ENCODE measurements around the gene SRGAP3.
"Not testable (repeated sequence)": the region's sequence is repeated elsewhere in the genome, so short reads cannot be mapped to it uniquely, and the experiment has no call there.

Gene SRGAP3

DNA sequence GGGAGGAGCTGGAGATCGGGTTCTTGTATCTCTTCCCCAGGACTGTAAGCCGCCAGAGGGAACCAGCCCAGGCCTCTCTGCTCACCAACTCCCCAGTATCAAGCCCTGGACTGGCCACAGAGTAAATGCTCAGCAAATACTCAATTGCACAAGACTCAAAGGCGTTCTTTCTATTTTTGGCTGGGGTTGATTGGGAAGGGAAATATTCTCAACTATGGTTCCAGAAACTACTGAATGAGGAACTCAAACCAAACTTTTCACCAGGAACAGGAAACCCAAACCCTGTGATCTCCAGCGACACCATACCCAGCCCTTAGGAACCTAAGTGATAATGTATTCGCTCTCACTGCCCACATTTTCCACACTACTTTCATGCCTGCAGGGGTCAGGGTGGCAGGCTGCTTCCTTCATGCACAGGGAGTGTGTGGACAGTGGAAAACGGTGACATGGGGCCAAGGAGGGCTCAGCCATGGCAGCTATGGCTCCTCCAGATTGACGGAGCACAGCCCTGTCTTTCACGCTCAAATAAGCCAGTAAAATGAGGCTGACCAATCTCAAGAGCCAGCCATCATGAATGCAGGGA, 161.5 kb downstream of the SRGAP3 start:
- no peak for DNase-seq (ENCODE audit: low read depth, low spot score)

DNA sequence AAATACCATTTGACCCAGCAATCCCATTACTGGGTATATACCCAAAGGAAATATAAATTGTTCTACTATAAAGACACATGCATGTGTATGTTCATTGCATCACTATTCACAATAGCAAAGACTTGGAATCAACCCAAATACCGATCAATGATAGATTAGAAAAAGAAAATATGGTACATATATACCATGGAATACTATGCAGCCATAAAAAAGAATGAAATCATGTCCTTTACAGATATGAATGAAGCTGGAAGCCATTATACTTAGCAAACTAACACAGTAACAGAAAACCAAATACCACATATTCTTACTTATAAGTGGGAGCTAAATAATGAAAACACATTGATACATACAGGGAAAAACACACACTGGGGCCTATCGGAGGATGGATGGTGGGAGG, 164.0 kb downstream of the SRGAP3 start:
- DNase-seq (ENCODE audit: low read depth, low spot score): not testable (repeated sequence)

GRCh38 chr3:9081184-9081818, 168.1 kb downstream of the SRGAP3 start:
- no peak for DNase-seq (ENCODE audit: low read depth, low spot score)

- DNase-seq (ENCODE audit: low read depth, low spot score): no peak
Observed at GRCh38 chr3:9080163-9080562, 169.3 kb downstream of the SRGAP3 start.

- peak; percentile 43 for DNase-seq (ENCODE audit: low read depth, low spot score)
Observed at GRCh38 chr3:9079676-9080075, 169.8 kb downstream of the SRGAP3 start.

DNA sequence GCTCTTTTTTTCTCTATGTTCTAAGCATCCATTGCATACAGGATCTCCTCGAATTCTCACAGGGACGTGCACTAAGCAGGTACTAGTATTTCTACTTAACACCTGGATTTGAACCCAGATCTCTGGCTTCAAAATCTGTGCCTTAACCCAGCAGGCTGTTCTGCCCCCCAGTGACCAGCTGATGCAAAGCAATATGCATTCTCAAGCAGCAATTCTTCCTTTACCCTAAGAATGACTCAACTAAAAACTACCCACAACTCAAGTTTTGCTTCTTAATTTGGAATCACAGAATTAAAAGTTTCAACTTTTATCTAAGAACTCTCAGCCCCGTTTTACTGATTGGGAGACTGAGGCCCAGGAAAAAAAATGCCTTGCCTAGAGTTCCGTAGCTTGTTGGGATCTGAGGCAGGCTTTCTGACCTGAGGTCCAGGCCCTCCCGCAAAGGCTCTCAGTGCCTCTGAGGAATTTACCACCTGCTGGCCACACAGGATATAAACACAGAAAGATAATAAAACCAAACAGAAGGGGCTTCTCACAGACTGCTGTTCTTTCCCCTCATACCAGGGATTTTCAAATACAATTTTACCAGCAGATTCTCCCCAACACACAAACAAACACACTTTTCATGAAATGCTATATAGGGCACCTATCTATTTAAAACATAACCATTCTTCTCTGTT, 170.7 kb downstream of the SRGAP3 start:
- DNase-seq (ENCODE audit: low read depth, low spot score): peak; percentile 65

DNA sequence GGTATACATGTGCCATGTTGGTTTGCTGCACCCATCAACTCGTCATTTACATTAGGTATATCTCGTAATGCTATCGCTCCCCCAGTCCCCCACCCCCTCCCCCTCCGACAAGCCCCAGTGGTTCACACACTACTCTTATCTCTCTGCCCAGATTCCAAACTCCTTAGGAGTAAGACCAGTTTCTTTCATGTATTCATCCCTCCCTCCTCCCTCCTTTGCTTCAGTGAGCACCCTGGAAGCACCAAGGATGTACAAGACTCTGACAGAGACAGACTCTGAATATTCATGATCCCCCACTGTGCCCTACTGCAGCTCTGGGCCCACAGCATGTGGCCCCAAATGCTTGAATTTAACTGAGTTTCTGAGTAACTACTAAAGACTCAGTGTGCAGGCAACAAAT, 172.4 kb downstream of the SRGAP3 start:
- DNase-seq (ENCODE audit: low read depth, low spot score): no peak

GRCh38 chr3:9075762-9076161, 173.7 kb downstream of the SRGAP3 start:
- no peak for DNase-seq (ENCODE audit: low read depth, low spot score)

GRCh38 chr3:9074079-9074478, 175.4 kb downstream of the SRGAP3 start:
- DNase-seq (ENCODE audit: low read depth, low spot score): no peak

DNA sequence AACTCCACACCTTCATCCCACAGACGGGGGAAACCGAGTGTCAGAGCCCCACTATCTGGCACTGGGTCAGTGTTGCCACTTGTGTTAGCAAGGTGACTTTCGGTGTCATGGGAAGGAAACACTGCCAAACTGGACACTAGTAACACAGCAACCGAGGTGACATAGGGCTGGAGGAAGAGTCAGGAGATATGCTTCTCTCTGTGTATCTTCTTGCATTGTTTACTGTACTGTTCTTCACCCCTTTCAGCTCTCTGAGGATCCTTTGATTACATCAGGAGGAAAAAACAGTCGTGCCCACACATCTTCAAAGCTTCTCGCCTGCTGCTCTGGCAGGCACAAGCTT, 176.8 kb downstream of the SRGAP3 start:
- no peak for DNase-seq (ENCODE audit: low read depth, low spot score)

DNA sequence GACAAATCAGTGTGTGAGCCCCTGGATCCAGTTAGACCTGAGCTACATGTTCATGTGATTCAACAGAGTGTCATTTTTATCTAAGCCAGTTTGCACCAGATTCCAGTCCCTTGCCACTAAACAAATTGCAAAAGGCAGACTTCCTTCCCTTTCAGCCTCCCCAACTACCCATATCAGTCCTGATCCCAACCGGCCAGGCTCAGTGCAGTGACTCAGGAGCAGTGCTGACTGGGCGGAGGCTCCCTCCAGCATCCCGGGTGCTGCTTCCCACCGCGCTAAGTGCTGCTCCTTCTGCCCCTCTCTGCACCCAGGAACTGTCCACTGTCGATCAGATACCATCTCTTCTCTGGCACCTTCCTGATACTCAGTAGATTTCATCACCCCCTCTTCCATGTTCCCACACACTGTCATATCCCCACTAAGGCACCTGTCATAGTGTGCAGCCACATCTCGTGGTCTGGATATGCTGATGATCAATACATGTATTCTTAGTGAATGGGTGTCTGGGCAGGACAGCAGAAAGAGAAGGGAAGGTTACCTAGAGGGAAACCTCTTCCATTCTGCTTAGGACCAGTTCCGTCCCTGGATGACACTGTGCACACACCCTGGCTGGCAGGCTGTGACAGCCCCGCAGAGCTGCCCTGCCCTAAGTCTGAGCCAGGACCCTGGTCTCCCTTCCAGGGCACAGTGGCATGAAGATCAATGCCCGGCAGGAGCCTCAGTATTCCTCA, 177.3 kb downstream of the SRGAP3 start:
- DNase-seq (ENCODE audit: low read depth, low spot score): no peak

GRCh38 chr3:9070961-9071360, 178.5 kb downstream of the SRGAP3 start:
- no peak for DNase-seq (ENCODE audit: low read depth, low spot score)

DNA sequence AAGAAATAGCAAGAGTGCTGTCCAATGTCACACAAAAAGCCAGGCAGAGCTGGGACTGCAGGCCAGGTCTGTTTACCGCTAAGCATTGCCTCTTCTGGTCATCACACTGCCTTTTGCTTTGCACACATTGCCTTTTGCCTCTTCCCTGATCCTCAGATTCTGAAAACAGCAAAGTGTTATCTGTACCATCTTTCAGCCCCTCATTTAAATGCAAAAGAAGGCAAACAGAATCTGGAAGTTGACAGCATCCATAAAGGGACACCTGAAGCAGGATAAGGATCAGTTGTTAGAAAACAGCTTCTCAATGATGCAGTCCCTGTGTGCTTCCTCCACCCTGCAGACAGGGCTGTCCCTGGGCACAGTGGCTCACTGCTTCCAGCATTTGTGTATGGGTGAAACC, 179.5 kb downstream of the SRGAP3 start:
- peak; percentile 69 for DNase-seq (ENCODE audit: low read depth, low spot score)

GRCh38 chr3:9068051-9068450, 181.4 kb downstream of the SRGAP3 start:
- no peak for DNase-seq (ENCODE audit: low read depth, low spot score)

DNA sequence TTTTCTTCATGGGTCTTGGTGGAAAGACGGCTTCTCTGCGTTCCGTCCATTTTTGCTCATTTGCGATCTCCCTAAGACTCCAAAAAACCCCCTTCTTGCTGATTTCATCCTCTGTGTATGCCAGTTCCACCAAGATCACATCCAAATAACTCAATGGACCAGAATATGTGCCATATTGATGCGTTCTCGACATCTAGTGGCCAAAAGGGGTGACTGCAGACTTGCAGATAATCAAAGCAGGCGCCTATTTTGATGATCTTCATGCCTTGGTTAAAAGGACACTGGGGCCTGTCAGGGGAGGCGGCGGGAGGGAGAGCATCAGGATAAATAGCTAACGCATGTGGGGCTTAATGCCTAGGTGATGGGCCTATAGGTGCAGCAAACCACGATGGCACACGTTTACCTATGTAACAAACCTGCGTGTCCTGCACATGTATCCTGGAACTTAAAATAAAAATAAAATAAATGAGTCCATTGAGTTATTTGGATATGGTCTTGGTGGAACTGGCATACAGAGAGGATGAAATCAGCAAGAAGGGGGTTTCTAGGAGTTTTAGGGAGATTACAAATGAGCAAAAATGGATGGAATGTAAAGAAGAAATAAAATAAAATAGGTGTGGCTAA, 182.0 kb downstream of the SRGAP3 start:
- DNase-seq (ENCODE audit: low read depth, low spot score): peak; percentile 59

- no peak for DNase-seq (ENCODE audit: low read depth, low spot score)
Observed at GRCh38 chr3:9066775-9067174, 182.7 kb downstream of the SRGAP3 start.

GRCh38 chr3:9066141-9066540, 183.3 kb downstream of the SRGAP3 start:
- DNase-seq (ENCODE audit: low read depth, low spot score): no peak

GRCh38 chr3:9064850-9065249, 184.6 kb downstream of the SRGAP3 start:
- DNase-seq (ENCODE audit: low read depth, low spot score): no peak

DNA sequence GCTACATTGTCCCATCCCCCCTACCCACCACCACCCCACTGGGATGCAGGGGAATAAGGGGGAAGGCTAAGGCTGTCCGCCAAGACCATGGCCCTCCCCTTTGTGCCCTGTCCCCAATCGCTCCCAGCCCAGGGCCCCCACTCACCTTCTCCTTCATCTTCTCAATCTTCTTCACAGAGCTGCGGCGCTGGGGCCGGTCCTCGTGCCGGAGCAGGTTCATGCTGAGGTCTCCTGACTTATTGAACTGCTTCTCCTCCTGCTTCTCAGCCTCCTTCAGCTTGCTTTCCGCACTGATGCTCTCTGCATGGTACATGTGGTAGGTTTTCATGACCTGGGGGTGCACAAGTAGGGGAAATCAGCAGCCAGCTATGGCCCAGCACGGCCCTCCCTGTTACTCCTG, 185.2 kb downstream of the SRGAP3 start:
- DNase-seq (ENCODE audit: low read depth, low spot score): no peak

GRCh38 chr3:9062570-9062969, 186.9 kb downstream of the SRGAP3 start:
- no peak for DNase-seq (ENCODE audit: low read depth, low spot score)

- no peak for DNase-seq (ENCODE audit: low read depth, low spot score)
Observed at GRCh38 chr3:9061634-9062033, 187.8 kb downstream of the SRGAP3 start.
